HG03520 (cell line): ENCODE measurements around the gene IGF2.

Experiments used
- ATAC-seq: cut with Tn5 transposase; IDR thresholded peaks from one replicate; pipeline ENCODE4 v1.9.1; 2021; ENCODE audit warnings: mild to moderate bottlenecking, moderate library complexity; ENCODE audit not compliant: unreplicated experiment

Gene IGF2

GRCh38 chr11:2137202-2138067 lies 1.8 kb downstream of the IGF2 start:
- ATAC-seq: no peak

DNA sequence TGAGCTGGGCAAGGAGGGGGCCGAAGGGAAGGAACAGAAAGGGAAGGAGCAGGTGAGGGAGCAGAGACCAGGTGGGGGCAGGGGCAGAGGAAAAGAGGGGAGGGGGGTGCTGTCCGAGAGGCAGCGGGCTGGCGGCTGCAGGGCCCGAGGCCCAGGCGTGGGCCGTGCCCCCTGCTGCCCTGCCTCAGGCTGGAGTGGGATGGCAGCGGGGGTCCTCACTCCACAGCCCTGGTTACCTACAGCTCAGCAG lies 2.3 kb downstream of the IGF2 start:
- ATAC-seq: no peak

DNA sequence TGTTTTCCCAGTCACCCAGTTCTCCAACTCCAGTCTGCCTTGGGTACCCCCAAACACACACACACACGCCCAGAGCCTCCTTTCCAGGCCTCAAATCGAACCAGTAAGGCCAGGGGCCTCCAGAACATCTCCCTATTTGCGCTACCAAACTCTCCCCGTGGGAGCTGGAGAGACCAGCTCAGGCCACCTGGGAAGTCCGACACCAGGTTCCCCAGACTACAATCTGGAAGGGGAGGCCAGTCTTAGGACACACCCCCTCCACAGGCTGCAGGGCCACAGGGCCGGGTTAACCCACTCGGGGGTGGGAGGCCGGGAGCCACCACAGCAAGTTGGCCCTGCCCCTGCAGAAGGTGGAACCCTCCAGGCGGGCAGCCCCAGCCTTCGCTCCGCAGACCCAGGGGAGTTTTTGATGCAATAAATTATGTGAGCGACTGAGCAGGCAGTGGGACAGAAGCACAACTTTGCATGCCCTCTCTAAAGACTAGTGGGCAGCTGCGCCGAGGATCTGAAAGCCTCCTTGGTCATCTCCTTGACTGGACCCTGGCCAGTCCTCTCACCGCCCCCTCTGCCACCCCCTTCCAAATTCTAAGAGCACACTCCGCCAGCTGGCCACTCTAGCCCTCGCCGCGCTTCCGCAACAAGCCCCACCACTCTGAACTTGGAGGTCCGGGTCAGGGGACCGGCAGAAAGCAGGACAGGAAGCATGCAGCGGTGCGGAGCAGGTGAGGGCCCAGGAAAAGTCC lies 2.8 kb downstream of the IGF2 start:
- ATAC-seq: no peak

DNA sequence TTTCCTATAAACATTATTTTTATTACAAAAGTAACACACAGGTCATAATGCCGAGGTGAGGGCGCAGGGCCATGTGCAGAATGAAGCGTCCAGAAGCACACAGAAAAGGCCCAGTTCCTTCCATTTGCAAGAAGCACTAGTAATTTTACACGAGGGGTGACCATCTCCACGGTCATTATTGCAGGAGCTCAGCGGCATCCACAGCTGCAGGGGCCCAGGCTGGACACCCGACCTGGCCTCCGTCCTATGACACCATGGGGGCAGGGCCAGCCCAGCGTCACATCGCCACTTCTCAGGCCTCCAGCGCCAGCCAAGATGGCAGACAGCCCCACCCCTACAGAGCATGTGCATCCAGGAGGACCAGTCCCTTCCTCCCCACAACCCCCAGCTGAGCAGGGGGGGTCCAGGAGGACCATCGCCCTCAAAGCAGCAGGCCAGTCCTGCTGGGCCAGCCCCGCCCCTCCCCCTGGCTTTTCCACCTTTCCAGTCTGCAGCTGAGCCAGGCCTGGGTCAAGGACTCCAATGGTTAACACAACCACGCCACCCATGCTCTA lies 3.5 kb downstream of the IGF2 start:
- ATAC-seq: no peak

GRCh38 chr11:2135018-2135569 lies 4.1 kb downstream of the IGF2 start:
- ATAC-seq: no peak

GRCh38 chr11:2134022-2135010 lies 4.9 kb downstream of the IGF2 start:
- ATAC-seq: no peak

DNA sequence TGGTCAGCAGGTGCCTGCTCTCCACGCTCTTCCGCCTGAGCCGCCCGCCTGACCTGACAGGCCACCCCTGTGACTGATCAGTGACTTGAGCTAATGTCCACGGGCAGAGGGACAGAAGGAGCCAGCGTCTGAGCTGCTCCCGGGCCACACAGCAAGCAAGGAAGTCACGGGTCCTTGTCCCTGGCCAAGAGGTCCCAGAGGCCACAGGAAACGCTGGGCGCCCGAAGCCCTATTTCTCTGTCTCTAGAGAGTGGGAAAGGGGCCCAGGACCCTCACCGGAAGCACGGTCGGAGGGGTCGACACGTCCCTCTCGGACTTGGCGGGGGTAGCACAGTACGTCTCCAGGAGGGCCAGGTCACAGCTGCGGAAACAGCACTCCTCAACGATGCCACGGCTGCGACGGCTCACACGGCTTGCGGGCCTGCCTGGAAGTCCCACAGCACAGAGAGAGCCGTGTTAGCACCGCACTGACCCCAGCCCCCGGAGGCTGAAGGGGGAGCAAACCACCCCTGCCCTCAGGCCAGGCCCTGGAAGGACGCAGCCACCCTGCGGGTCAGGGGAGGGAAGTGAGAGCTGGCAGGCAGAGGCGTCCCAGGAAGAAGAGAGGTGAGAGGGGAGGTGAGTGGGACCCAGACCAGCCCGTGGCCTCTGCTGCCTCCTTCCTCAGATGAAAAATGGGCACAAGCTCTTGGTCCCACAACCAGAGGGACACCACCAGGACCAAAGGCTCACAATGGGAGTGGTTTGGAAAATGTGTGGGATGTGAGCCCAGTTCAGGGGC lies 5.8 kb downstream of the IGF2 start:
- no peak for ATAC-seq

GRCh38 chr11:2132874-2133240 lies 6.3 kb downstream of the IGF2 start:
- ATAC-seq: no peak

DNA sequence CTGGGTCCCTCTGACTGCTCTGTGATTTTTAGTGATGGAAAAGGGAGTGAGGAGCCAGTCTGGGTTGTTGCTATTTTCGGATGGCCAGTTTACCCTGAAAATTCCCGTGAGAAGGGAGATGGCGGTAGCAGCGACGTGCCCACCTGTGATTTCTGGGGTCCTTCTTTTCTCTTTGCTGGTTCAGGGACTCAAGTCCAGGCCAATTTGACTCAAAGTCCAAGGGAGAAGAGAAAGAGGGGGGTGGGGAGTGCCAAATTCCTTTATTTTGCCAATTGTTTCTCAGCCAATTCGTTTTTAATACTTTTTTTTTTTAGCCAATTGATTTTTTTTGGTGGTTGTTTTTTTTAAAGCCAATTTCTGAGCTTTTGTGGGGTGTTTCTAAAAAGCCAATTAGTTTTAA lies 6.9 kb downstream of the IGF2 start:
- ATAC-seq: no peak

DNA sequence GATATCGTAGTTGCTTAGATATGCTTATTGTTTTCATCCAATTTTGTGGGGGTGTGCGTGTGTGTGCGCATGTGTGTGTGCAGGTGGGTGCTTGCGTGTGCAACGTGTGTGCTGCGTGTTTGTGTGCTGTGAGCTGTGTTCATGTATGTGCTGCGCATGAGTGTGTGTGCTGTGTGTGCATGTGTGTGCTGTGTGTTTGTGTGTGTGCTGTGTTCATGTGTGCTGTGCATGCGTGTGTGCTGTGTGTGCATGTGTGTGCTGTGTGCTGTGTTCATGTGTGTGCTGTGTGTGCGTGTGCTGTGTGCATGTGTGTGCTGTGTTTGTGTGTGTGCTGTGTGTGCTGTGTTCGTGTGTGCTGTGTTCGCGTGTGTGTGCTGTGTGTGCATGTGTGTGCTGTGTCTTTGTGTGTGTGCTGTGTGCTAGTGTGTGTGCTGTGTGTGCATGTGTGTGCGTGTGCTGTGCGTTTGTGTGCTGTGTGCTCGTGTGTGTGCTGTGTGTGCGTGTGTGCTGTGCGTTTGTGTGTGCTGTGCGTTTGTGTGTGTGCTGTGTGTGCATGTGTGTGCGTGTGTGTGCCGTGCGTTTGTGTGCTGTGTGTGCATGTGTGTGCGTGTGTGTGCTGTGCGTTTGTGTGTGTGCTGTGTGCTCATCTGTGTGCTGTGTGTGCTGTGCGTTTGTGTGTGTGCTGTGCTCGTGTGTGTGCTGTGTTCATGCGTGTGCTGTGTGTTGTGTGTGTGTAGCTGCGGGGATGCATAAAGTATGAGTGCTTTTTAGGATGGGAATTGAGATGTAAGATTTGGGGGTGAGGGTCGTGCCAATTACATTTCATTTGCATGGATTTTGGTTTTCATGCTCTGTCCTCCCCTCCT lies 7.6 kb downstream of the IGF2 start:
- ATAC-seq: no peak

DNA sequence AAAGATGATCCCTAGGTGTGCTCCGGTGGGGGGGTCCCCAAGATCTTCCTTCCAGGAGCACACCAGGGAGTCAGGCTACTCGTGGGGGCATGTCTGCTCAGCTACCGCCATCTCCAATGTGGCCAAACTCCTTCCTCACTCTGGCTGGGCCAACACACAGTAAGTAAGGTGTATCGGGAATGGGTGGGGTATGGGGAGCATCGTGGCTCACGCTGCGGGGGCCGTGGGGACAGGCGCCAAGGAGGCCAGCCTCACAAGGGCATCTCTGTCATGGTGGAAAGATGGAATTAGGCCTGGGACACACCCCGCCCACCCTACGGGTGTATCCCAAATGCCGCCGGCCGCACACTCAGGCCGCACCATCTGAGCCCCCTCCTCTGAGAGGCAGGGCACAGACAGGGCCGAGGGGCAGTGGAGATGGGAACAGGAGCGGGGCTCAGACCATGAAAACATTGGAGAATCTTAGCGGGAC lies 8.3 kb downstream of the IGF2 start:
- no peak for ATAC-seq

- no peak for ATAC-seq
Measured at GRCh38 chr11:2129699-2130366, 9.4 kb downstream of the IGF2 start.

DNA sequence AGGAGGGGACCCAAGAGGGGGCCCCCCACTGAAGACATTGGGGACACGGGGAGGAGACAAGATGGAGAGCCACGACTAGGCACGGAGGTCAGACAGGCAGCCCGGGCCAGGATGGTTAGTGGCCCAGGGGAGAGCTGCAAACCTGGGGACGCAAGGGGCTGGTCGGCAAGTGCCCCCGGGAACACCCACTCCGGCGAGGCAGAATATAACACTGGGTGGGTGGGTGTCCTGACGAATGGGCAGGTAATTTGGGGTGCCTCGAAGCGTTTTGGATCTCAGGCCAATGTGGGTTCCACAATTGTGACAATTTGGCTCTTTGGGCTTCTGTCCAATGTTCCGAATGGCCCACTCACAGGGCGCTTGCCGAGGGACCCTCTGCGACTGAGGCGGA lies 9.9 kb downstream of the IGF2 start:
- ATAC-seq: no peak

- ATAC-seq: no peak
Measured at GRCh38 chr11:2128511-2129307, 10.5 kb downstream of the IGF2 start.

DNA sequence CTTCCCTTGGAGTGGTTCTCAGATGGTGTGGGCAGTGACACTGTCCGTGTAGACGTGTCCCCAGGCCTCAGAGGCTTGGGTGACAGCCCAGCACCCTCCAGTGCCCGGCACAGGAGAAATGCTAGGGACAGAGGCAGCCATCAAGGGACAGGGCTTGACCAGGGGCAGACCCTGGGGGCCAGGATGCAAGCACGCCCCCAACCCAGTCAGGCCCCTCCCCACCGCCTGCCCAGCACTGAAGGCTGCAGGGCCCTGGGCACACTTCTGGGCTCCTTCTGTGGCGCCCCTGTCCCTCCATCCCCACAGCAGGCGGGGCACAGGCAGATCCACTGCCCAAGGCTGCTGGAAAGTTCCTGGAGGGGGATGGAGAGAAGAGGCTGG lies 11.1 kb downstream of the IGF2 start:
- no peak for ATAC-seq

GRCh38 chr11:2127482-2128129 lies 11.6 kb downstream of the IGF2 start:
- ATAC-seq: no peak

- no peak for ATAC-seq
Measured at GRCh38 chr11:2126520-2127085, 12.6 kb downstream of the IGF2 start.
